RWPE2 (cell line): Measurements from ENCODE around the gene PRELID3B.

ENCODE experiments used
- ATAC-seq: fragments of 200-7000 bp; cut with Tn5 transposase; 3 replicates; pipeline ENCODE4 v1.9.1; 2021; ENCODE audit warnings: low read depth
- DNase-seq: peaks from one replicate; pipeline ENCODE4 v3.0.0-alpha.2; 2020; ENCODE audit warnings: low spot score
- H3K27ac ChIP-seq: fragments of 450-650 bp; 2 replicates; pipeline ENCODE4 v1.5.1; 2017; ENCODE audit warnings: mild to moderate bottlenecking; ENCODE audit not compliant: poor library complexity, severe bottlenecking
- H3K27me3 ChIP-seq: fragments of 250-450 bp; sonication (Bioruptor Pico); 2 replicates; pipeline ENCODE4 v1.5.1; 2021; ENCODE audit warnings: mild to moderate bottlenecking, moderate library complexity; ENCODE audit not compliant: insufficient read depth, poor library complexity, severe bottlenecking
- H3K36me3 ChIP-seq: fragments of 250-450 bp; sonication (Bioruptor Pico); 2 replicates; pipeline ENCODE4 v1.5.1; 2020; ENCODE audit warnings: low read depth, mild to moderate bottlenecking, moderate library complexity
- H3K4me1 ChIP-seq: fragments of 250-450 bp; sonication (Bioruptor Pico); 2 replicates; pipeline ENCODE4 v1.5.1; 2021; ENCODE audit warnings: mild to moderate bottlenecking, moderate library complexity; ENCODE audit not compliant: insufficient read depth, poor library complexity, severe bottlenecking
- H3K4me3 ChIP-seq: fragments of 250-450 bp; sonication (Bioruptor Pico); 2 replicates; pipeline ENCODE4 v1.5.1; 2021; ENCODE audit warnings: mild to moderate bottlenecking, moderate library complexity; ENCODE audit not compliant: severe bottlenecking
- H3K9me3 ChIP-seq: fragments of 250-450 bp; sonication (Bioruptor Pico); 2 replicates; pipeline ENCODE4 v1.5.1; 2021; ENCODE audit warnings: mild to moderate bottlenecking, moderate library complexity; ENCODE audit not compliant: severe bottlenecking
- CTCF ChIP-seq: fragments of 450-650 bp; IDR thresholded peaks from one replicate; pipeline ENCODE4 v1.5.1; 2017; ENCODE audit warnings: mild to moderate bottlenecking, moderate library complexity; ENCODE audit not compliant: poor library complexity, severe bottlenecking

PRELID3B gene

GRCh38 chr20:58987790-58988564, 54.6 kb downstream of the PRELID3B start:
- Histone ChIP-seq H3K4me3 (no peak overlapping the region), H3K4me1 (peaks cover 4% of the 10 kb centered on the region), H3K36me3 (peaks cover 94% of the 10 kb centered on the region), H3K27me3 (no peaks in the 10 kb centered on the region), H3K27ac (no peak overlapping the region), H3K9me3 (no peaks in the 10 kb centered on the region)
- no peak for TF ChIP-seq CTCF
- ATAC-seq (no peak), DNase-seq (peak; percentile 57)

GRCh38 chr20:58986968-58987517, 55.5 kb downstream of the PRELID3B start:
- peaks cover 91% of the 10 kb centered on the region for H3K36me3 ChIP-seq
- H3K4me1 ChIP-seq, result peaks cover 8% of the 10 kb centered on the region
- H3K27me3 ChIP-seq, result no peaks in the 10 kb centered on the region
- no peaks in the 10 kb centered on the region for H3K9me3 ChIP-seq
- DNase-seq (peak; percentile 62), ATAC-seq (no peak)
- TF ChIP-seq CTCF, result no peak
- H3K27ac ChIP-seq, result no peak overlapping the region
- H3K4me3 ChIP-seq, result no peak overlapping the region

GRCh38 chr20:58986286-58986967, 56.2 kb downstream of the PRELID3B start:
- DNase-seq (peak; percentile 57), ATAC-seq (no peak)
- peaks cover 85% of the 10 kb centered on the region for H3K36me3 ChIP-seq
- H3K27me3 ChIP-seq, result no peaks in the 10 kb centered on the region
- no peak for TF ChIP-seq CTCF
- peaks cover 8% of the 10 kb centered on the region for H3K4me1 ChIP-seq
- H3K4me3 ChIP-seq, result no peak overlapping the region
- no peak overlapping the region for H3K27ac ChIP-seq
- H3K9me3 ChIP-seq, result no peaks in the 10 kb centered on the region

GRCh38 chr20:58985656-58986055, 56.9 kb downstream of the PRELID3B start:
- Histone ChIP-seq H3K27me3 (no peaks in the 10 kb centered on the region), H3K9me3 (no peaks in the 10 kb centered on the region), H3K36me3 (peaks cover 77% of the 10 kb centered on the region), H3K4me3 (no peak overlapping the region), H3K27ac (no peak overlapping the region), H3K4me1 (peaks cover 8% of the 10 kb centered on the region)
- ATAC-seq (no peak), DNase-seq (peak; percentile 34)
- no peak for TF ChIP-seq CTCF

GRCh38 chr20:58984691-58985090, 57.9 kb downstream of the PRELID3B start:
- TF ChIP-seq CTCF, result no peak

More at GRCh38 chr20:58984691-58985090, 57.9 kb downstream of the PRELID3B start:
- DNase-seq (peak; percentile 58), ATAC-seq (no peak)
- H3K27ac ChIP-seq, result no peak overlapping the region
- no peaks in the 10 kb centered on the region for H3K27me3 ChIP-seq
- peaks cover 11% of the 10 kb centered on the region for H3K4me1 ChIP-seq
- H3K4me3 ChIP-seq, result no peak overlapping the region
- peaks cover 68% of the 10 kb centered on the region for H3K36me3 ChIP-seq
- no peaks in the 10 kb centered on the region for H3K9me3 ChIP-seq
